Activated CD8-positive, alpha-beta T cell treated with anti-CD3 and anti-CD28 coated beads for 36 hours (primary cell): ENCODE results near the gene LUC7L3. TPM values are rescaled to one million over a fixed set of nuclear protein-coding genes. Genes with fewer than 3 reads are reported as not detected.

ENCODE experiments used
- ATAC-seq: fragments of 200-7000 bp; cut with Tn5 transposase; one replicate; pipeline ENCODE4 v1.10.0; 2021; ENCODE audit warnings: mild to moderate bottlenecking, moderate library complexity
- CTCF ChIA-PET: fragments of 350-600 bp; sonication (Branson Sonifier 250); formaldehyde crosslinking; loops from one replicate; lab custom pipeline; 2021; ENCODE audit warnings: antibody characterized with exemption; lab: Charles Lee
- POLR2A ChIA-PET: fragments of 350-600 bp; sonication (Branson Sonifier 250); formaldehyde crosslinking; loops from one replicate; lab custom pipeline; 2021; ENCODE audit warnings: antibody characterized with exemption; lab: Charles Lee
- DNase-seq: peaks from one replicate; pipeline ENCODE4 v3.0.0-alpha.2; 2020
- H3K27ac Mint-ChIP-seq: one replicate; pipeline ENCODE4 v1.8.0; 2021; ENCODE audit warnings: mild to moderate bottlenecking, mixed read lengths
- H3K27me3 Mint-ChIP-seq: one replicate; pipeline ENCODE4 v1.8.0; 2021; ENCODE audit warnings: mixed read lengths
- H3K36me3 Mint-ChIP-seq: one replicate; pipeline ENCODE4 v1.8.0; 2021; ENCODE audit warnings: low read depth, mixed read lengths
- H3K4me1 Mint-ChIP-seq: one replicate; pipeline ENCODE4 v1.8.0; 2021; ENCODE audit warnings: low read depth, mixed read lengths
- H3K4me3 Mint-ChIP-seq: one replicate; pipeline ENCODE4 v1.8.0; 2021; ENCODE audit warnings: mild to moderate bottlenecking, moderate library complexity, mixed read lengths
- H3K9me3 Mint-ChIP-seq: one replicate; pipeline ENCODE4 v1.8.0; 2021; ENCODE audit warnings: mixed read lengths
- CTCF ChIP-seq: fragments of 200-600 bp; IDR thresholded peaks from one replicate; pipeline ENCODE4 v1.8.0; 2022; ENCODE audit warnings: antibody characterized with exemption, mild to moderate bottlenecking
- intact Hi-C: fragments of 100-400 bp; cut with micrococcal nuclease; formaldehyde crosslinking; loops from one replicate; pipeline ENCODE4 v1.10.0; 2022
- total RNA-seq, 2 experiments: library from RNA; stranded (reverse); gene quantifications; one replicate each; pipeline ENCODE4 v1.2.3, GENCODE V29; 2021

The LUC7L3 gene
- total RNA-seq, 2 experiments from 2014 or later = 148 to 160 TPM

GRCh38 chr17:50754521-50754920 lies 35.1 kb downstream of the LUC7L3 start:
- H3K27me3 Mint-ChIP-seq = no peaks in the 10 kb centered on the region
- ATAC-seq (no peak), DNase-seq (no peak)
- H3K9me3 Mint-ChIP-seq = no peaks in the 10 kb centered on the region
- H3K36me3 Mint-ChIP-seq = peaks cover 35% of the 10 kb centered on the region
- H3K4me1 Mint-ChIP-seq = no peaks in the 10 kb centered on the region
- peak overlapping the region; percentile 55 for H3K27ac Mint-ChIP-seq
- intact Hi-C loops = no loop called here
- no peak for TF ChIP-seq CTCF
- H3K4me3 Mint-ChIP-seq = no peak overlapping the region
- CTCF ChIA-PET = interaction anchor here (1.1 to 2.3 kb wide), 3 partner anchors 10 to 29 kb away, joined by 3 to 9 read pairs (median 3); no protein-coding TSS in a partner anchor
- POLR2A ChIA-PET = interaction anchor here (1.0 to 1.2 kb wide), 2 partner anchors 10 to 13 kb away, joined by 4 to 5 read pairs; no protein-coding TSS in a partner anchor

- H3K27ac Mint-ChIP-seq = no peak overlapping the region
- POLR2A ChIA-PET = interaction anchor here (0.6 to 1.4 kb wide), 3 partner anchors 27 to 80 kb away, joined by 3 to 4 read pairs (median 3); no protein-coding TSS in a partner anchor
- CTCF ChIA-PET = interaction anchor here (1.2 to 1.3 kb wide), 2 partner anchors 25 to 199 kb away, joined by 3 read pairs; no protein-coding TSS in a partner anchor
- ATAC-seq (no peak), DNase-seq (no peak)
- H3K9me3 Mint-ChIP-seq = no peaks in the 10 kb centered on the region
- H3K4me3 Mint-ChIP-seq = no peak overlapping the region
- TF ChIP-seq CTCF = no peak
- H3K27me3 Mint-ChIP-seq = no peaks in the 10 kb centered on the region
- intact Hi-C loops = no loop called here
- H3K4me1 Mint-ChIP-seq = peaks cover 6% of the 10 kb centered on the region
- H3K36me3 Mint-ChIP-seq = peaks cover 10% of the 10 kb centered on the region
Measured at GRCh38 chr17:50758524-50758923, 39.1 kb downstream of the LUC7L3 start.

- H3K4me1 Mint-ChIP-seq = peaks cover 6% of the 10 kb centered on the region
- ChIA-PET CTCF (interaction anchor here (1.3 kb wide), 1 partner anchor 198 kb away, joined by 3 read pairs; no protein-coding TSS in a partner anchor), POLR2A (interaction anchor here (1.3 to 1.4 kb wide), 2 partner anchors 29 to 80 kb away, joined by 3 to 4 read pairs; no protein-coding TSS in a partner anchor)
- intact Hi-C loops = no loop called here
- H3K36me3 Mint-ChIP-seq = peaks cover 6% of the 10 kb centered on the region
- TF ChIP-seq CTCF = no peak
- H3K9me3 Mint-ChIP-seq = no peaks in the 10 kb centered on the region
- H3K27ac Mint-ChIP-seq = no peak overlapping the region
- H3K27me3 Mint-ChIP-seq = peaks cover under 1% of the 10 kb centered on the region
- H3K4me3 Mint-ChIP-seq = no peak overlapping the region
- ATAC-seq = no peak
- no peak for DNase-seq
Measured at GRCh38 chr17:50758989-50759544, 39.7 kb downstream of the LUC7L3 start.

GRCh38 chr17:50762177-50762576 lies 42.8 kb downstream of the LUC7L3 start:
- Mint-ChIP-seq H3K36me3 (no peaks in the 10 kb centered on the region), H3K27me3 (peaks cover 2% of the 10 kb centered on the region), H3K4me1 (peaks cover 6% of the 10 kb centered on the region), H3K4me3 (no peak overlapping the region), H3K27ac (no peak overlapping the region), H3K9me3 (no peaks in the 10 kb centered on the region)
- POLR2A ChIA-PET = interaction anchor here (0.6 kb wide), 1 partner anchor 195 kb away, joined by 3 read pairs; no protein-coding TSS in a partner anchor
- no peak for DNase-seq
- no peak for TF ChIP-seq CTCF
- CTCF ChIA-PET = interaction anchor here (1.2 to 8.4 kb wide), 4 partner anchors 10 to 90 kb away, joined by 4 to 49 read pairs (median 8); no protein-coding TSS in a partner anchor
- no peak for ATAC-seq
- intact Hi-C loops = no loop called here
